Cortex of kidney (tissue), 1 donor: ENCODE data around the gene PLEKHA1.

Source experiments
- DNase-seq: peaks from one replicate; lab custom pipeline; 2025; lab: John Stamatoyannopoulos, UW

The PLEKHA1 gene

DNA sequence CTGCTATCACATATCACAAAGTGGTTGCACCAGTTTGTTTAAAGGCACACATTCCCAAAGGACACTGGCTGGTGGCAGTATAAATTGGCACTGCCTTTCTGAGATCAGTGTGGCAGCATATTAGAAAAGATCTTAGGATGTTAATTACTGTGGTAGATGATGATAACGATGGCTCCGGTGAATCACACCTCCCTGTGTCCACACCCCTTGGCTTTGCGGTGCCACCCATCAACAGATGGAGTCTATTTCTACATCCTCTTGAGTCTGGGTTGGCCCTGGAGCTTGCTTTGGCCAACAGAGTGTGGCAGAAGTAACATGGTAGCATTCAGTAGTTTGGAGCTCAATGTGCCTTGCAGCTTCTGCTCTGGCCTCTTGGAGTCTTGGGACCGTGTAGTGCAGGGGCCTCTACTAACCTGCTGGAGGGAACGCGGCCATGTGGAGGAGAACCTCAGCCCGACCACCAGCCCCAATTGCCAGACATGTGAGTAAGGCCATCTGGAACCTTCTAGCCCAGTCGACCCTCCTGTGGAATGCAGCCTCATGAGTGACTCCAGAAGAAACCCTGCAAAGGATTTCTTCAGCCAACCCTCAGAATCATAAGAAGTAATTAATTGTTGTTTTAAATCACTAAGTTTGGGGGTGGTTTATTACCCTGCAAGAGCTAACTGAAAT, 27.2 kb upstream of the PLEKHA1 start:
- no peak for DNase-seq

DNA sequence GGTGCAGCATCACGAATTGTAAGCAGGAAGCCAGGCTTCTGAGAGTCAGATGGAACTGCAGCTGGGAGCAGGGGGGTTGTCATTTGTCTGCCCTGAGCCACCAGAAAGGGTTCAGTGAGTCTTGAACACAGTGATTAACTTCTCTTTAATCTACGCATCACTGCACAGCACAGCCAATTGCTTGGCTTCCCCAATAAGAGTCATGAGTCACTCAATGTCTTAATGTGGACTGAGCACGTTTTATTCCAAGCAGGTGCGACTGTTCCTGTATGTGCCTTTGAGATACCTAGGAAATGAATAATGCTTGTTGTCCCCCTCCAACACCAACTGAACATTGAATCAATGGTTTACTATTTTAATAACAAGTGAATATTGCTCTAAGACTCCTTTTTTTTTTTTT, 26.0 kb upstream of the PLEKHA1 start:
- no peak for DNase-seq

DNA sequence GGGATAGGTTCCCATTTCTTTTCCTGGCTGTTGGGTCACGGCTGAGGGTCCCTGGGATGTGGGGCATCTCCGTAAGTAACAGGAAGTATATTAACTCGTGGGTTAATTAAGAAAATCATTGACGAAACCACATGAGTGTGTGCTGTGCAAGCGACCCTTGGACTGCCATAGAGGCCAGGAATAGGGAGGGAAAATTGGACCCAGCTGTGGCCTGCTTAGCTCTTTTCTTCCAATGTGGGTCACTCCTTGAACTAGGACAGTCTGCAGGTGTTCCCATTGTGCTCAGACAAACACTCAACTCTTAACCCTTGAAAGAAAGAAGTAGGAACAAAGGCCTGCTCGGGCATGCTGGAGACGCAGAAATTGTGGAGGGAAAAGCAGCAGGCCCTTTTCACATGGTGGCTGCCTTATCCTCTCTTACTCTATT, 25.6 kb upstream of the PLEKHA1 start:
- DNase-seq, result no peak

DNA sequence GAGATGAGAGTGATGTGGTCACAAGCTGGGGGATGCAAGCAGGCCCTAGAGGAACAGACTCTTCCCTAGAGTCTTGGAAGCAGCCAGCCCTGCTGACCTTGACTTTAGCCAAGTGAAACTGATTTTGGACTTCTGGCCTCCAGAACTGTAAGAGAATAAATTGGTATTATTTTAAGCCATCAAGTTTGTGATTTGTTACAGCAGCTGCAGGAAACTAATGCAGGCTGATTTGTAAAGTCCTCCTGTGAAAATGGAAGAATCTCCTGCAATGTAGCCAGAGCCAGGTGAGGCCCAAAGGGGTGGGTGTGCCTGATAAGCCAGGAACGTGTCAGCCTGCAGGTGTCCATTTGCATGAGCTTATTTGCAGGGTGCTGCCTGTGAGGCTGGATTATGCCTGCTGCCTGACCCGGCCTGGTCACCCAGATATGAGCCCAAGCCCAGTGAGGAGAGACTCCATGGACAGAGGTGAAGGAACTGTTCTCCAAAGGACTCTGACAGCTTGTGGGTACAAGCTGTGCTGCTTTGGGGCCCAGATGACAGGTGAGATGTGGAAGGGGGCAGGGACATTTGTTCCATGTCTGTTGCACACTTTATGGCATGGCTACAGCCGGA, 24.6 kb upstream of the PLEKHA1 start:
- DNase-seq, result no peak

DNA sequence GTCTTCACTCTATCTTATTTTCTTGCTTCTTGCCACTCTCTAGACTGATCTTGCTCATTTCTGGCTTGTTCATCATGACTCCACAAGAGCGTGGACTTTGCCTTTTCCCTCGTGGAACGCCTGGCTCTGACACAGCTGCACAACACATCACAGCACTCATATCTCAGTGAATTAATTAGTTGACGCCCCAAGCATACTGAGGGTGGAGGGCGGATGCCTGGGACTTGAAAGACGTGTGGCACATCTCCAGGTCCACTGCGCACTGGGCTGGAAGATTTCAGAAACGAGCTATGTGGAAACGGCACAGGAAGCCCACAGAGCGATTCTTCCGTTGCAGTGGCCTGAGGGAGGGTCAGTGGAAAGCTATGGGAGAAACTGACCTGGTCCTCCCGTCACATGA, 23.6 kb upstream of the PLEKHA1 start:
- no peak for DNase-seq

DNA sequence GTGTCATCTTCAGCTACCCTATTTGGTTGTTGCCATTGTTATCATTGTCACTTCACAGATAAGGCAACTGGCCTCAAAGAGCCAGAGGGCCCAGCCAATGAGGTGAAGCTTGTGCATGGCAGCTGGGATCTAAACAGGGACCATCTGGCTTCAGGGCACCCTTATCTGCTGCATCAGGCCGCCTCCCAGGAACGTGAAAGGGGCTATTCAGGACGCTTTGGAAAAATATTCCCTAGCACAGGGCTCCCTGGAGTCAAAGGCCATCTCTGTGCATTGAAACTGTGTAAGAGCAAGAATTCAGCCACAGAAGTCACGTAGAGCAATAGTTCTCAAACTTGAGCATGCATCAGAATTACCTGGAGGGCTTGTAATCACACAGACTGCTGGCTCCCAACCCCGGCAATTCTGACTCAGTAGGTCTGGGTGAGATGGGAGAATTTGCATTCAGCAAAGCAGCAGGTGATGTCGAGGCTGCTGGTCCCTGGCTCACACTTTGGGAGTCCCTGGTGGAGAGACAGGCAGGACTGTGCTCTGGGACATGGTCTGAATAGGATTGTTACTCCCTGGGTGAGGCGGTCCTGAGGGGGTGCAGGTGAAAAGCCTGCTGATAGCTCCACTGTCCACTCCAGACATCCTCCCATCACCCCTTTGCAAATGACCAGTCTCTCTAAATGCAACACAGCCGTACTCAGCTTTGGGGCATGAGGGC, 21.5 kb upstream of the PLEKHA1 start:
- no peak for DNase-seq

DNA sequence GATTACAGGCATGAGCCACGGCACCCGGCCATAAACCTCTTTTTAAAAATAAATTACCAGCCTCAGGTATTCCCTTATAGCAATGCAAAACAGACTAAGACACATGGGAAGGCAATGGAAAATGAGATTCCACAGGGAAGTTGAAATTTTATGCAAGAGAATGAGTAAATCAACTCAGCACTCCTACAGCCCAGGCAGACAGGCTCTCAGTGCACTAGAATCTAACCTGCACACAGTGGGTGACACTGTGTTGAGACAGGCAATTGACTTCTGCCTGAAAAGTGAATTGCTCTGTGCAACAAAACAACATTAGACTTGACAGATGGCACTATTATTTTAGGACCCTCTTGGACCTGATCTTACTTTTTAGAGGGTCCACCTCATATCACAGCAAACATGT, 20.1 kb upstream of the PLEKHA1 start:
- DNase-seq, result no peak

DNA sequence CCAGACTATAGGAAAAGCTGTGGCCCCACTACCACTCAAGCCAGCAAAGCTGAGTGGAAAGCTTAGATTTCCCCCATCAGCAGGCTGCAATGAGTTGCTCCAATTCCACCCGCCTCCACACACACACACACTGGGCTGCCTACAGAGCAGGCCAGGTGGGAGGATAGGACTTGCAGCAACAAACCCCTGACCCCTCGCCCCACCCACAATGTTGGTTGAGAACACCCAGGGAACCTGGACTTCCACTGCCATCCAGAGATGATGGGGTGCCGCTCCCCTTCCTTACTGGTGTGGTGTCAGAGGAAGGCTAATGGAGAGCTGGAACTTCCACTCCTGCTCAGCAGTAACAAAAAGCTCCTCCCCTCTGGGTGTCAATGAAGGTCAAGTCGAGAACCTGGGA, 16.8 kb upstream of the PLEKHA1 start:
- no peak for DNase-seq

DNA sequence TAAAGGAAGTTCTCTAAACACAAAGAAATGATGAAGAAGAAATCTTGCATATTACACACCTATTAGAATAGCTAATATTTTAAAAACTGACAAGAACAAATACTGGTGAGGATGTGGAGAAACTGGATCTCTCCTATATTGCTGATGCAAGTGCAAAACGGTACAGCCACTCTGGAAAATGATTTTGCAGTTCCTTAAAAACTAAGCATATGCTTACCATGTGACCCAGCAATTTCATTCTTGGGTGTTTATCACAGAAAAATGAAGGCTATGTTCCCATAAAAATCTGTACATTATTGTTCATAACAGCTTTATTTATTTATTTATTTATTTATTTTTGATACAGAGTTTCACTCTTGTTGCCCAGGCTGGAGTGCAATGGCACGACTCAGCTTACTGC, 14.9 kb upstream of the PLEKHA1 start:
- no peak for DNase-seq

DNA sequence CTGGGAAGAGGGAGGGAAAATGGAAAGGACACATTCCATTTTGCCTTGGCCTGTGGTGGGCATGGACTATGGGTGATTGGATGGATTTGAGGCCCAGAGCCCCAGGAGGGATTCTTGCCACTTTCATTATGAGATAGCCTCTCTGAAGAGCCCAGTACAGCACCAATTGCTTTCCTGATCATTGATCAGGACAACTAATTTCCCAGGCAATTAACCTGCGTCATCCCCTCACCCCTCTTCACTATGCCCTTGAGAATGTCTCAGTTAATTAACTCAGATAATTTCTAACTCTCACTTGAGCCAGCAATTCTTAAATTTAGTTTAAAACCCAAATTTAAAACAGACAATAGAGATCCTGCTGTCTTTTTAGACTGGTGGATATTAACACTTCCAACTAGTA, 13.5 kb upstream of the PLEKHA1 start:
- DNase-seq, result no peak

DNA sequence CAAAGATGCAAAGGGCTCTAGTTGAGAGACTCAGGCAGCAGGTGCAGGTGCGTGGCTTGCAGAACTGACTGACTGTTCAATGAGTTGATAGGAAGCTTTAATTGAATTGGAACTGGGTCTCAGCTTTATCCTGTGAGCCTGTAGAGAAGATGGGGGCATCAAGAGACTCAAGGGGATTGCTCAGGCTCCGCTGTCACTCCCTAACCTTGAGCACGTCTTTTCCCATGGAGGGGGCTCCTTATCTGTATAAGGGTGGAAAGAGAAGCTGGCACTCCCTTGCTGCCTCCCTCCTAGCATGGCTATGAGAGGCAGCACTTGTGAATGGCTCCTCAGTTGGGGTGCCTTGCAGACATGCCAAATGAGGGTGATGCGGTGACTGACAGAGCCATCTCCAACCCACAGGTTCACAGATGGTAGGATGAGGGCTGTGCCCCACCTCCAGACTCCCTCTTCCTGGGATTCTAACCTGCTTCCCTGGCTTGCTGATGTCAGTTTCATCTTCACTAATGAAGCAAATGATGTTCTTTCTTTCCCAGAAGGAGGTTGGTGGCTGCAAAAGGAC, 12.4 kb upstream of the PLEKHA1 start:
- no peak for DNase-seq

DNA sequence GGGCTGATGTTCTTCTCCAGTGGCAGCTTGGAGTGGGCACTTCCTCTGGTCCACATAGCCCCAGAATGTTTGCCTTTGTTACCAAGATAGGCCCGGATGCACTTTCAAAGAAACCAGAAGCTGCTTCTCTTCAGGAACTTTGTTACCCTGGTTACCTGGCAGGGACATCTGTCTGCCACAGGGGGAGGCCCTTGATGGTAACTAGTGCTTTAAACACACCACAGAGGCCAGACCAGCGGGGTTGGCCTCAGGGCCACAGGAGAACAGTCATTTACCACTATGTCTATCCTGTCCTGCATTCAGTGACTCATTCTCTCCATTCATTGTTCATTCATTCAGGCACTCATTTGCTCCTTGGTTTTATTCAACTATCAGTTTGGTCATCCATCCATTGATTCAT, 11.9 kb upstream of the PLEKHA1 start:
- DNase-seq, result no peak

DNA sequence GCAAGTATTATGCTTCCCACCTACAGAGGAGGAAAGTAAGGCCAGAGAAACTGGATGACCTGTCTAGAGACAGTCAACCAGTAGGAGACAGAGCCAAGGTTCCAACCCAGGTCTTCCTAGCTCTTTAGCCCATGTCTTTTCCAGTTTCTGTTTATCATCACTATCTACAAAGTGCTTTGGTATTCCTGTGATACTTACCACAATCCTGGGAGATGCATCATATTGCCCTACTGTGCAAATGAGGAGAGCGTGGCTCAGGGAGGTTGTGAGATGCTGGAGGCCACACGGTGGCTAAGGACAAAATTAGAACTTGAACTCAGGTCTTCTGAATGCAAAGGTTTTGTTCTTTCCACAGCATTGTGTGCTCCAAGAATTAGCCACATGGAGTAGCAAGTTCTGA, 11.2 kb upstream of the PLEKHA1 start:
- DNase-seq, result no peak

DNA sequence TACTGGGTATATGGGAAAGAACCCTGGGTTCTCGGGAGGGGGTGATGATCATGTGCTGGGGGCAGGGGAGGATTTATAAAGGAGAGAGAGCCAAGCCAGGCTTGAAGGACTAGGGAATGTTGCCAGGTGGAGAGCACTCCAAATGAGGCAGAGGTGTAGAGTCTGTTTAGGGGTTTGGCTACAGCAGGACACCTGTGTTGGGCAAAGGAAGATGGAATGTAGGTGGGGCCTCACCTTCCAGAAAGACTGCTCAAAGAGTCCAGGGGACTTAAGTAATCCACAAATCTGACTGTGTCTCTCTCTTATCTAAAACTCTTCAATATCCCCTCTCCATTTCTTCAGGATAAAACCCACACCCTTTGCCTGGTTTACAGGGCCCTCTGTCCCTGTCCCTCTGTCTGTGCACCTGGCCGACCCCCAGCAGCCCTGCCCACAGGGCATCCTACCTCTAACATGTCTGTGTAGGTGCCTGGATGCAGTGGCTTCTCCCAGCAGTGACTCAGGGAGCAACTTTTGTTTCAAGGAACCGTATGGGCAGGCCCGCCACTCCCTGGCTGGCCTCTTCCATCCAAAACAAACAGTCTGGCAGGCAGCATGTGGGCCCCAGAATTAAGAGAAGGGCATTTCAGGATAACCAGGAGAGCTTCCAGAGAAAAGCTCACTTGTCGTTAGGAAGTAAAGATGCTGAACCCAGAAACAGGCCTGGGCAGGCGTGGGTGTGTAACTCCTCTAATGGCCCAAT, 10.6 kb upstream of the PLEKHA1 start:
- no peak for DNase-seq

DNA sequence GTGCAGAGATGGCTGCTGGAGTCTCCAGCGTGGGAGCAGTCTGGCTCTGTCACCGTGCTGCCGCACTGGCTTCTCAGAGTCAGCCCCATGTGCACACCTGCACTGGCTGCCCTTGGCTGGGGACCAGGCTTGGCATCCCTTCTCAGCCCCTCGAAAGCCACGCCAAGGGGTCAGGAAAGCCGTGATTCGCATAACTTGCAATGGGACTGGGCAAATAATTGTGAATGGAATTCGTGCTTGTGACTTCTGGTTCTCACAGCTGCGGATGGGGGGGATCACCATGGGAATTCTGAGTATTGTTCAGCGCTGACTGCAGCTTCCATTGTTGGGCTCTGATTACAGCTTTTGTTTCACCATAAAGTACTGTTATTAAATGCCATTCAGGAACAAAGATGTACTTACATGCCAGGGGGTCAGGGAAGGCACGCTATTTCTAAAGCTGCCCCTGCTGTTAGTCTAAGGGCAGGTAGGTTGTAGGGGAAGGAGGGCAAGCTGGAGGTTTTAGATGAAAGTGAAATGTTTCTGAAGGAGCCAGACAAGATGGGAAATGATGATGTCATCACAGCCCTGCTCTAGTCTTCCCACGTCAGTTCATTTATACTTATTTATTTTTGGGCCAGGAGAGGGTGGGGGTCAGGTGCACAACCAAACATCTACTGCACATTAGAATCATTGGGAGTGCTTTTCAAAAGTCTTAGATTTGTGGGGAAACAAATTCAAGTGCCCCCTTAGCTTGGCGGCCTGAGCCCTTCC, 5.8 kb upstream of the PLEKHA1 start:
- no peak for DNase-seq

DNA sequence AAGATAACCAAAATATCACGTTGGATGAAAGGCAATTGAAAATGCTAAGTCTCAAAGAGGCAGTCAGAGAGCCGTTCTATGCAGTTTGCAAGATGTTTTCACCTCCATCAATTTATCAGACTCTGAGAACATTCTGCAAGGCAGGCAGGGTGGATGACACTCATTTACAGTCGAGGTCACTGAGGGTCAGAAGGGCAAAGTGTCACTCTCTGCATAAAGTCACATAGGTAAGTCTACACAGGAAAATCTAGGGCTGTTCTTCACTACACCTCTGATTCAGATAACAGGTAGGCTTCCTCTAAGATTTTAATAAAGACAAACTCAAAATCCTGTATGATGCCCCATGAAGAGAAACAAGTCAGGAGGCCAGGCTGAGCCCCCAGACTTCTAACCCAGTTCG, 1.4 kb upstream of the PLEKHA1 start:
- no peak for DNase-seq

DNA sequence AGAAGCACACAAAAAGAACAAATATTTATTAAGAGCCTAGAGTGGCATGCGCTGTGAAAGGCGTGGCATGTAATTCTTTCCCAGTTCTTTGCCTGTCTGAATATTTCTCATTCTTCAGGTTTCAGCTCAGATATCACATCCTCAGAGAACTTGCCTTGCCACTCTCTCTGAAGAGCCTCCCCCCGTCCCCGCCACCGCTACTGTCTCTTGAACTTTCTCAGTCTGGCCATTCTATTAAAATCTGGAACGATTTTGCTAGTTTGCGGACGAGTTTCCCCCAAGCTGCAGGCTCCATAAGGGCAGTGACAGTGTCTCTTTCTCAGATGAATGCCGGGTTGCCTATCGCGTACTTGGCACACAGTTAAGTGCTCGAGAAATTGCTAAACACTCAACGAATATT, 787 bp upstream of the PLEKHA1 start:
- DNase-seq, result no peak

DNA sequence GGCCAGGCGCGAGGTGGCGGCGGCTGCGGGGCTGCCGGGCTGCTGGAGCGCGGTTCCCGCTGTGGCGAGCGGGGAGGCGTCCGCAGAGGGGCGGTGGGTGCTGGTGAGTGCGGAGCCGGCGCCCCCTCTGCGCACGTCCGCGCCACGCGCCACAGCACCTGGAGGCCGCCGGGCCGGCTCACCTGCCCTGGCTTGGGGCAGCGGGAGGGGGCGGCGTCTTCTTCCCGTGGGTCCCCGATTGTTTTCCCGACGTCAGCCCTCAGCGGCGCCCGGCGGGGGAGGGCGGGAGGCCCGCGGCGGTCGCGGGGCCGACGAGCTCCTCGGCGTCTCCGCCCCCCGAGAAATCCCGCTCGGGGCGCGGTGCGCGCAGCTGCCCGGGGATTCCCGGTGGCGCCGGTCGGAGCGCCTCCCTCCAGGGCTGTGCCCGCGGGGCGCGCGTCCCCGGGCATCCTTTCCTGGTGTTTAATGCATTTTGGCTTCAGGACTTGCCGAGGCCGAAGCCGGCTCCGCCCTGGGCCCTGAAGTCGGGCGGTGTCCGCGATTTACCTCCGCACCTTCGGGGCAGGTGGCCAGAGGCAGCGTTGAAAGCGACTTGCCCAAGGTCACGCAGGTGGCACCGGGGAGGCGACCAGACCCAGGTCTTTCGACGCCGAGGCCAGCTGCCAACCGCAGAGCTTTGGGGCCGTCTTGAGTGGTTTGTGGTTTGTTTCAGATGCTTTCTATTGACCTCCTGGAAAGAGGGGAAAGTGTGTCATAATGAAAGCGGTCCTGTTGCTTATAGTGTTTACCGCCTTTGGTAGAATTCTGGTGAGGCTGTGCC, 561 bp downstream of the PLEKHA1 start:
- DNase-seq, result no peak

DNA sequence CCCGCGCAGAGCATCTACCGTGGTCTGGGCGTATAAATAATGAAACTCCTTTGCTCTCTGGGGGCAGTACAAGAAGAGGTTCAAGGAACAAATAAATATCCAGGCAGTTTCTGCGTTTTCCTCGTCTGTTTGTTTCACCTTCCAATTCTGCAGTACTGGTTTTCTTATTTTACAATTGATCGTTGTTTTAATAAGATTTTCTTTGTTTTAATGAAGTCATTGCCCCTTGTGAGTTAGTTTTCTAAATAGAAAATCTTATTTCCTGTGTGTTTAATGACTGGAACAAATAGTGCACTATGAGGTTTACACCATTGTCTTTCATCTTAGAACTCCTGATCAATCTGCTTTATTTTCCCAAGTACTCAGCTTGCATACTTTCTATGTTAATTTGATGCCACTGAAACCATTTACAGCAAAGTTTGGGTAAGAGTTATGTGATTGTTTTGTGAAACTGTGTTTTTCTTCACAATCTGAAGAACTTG, 1.2 kb downstream of the PLEKHA1 start:
- DNase-seq, result no peak

DNA sequence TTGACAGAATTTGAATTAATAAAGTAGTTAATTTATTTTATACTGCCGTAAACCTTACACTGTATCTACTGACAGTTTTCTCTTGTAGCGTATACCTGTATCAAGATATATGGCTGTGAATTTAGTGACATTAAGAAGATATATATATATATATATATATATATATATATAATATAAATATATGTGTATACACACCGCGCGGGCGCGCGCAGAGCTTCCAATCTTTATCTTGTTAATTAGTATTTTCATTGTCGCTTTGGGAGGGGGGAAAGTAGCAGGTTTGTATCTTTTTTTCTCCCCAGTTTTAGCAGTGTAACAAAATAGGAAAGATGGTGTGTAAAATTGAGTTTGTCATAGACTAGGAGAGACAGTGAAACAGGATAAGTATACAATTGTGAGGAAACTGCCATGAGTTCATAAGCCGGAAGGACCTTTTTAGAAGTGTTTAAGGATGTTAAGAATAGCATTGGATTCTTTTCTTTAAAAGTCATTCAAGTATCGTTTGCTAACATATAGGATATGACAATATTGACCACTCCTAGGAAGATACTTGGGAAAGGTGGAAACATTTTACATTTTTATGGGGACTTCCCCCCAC, 2.0 kb downstream of the PLEKHA1 start:
- no peak for DNase-seq
